Endothelial cell of umbilical vein (primary cell): ENCODE measurements around the gene DGKA.

ENCODE experiments used
- CTCF ChIP-seq, 2 donors: IDR thresholded peaks; 1 replicate in 1 of 2; 2 replicates in 1 of 2; pipeline ENCODE4 v1.5.1; 2011; ENCODE audit warnings: low read length in 2 of 2, mild to moderate bottlenecking in 2 of 2, moderate library complexity in 2 of 2, control low read depth in 1 of 2, inconsistent platforms in 1 of 2, low read depth in 1 of 2; ENCODE audit not compliant: insufficient read depth in 1 of 2; ENCODE audit errors: extremely low read depth in 1 of 2
- EZH2 ChIP-seq: IDR thresholded peaks from 2 replicates; pipeline ENCODE4 v1.6.1; 2012; ENCODE audit warnings: borderline replicate concordance, low read depth, mild to moderate bottlenecking, moderate library complexity, low read length, inconsistent platforms; ENCODE audit not compliant: severe bottlenecking
- JUN ChIP-seq: IDR thresholded peaks from 2 replicates; pipeline ENCODE4 v1.6.1; 2011; ENCODE audit warnings: borderline replicate concordance, low read depth; ENCODE audit not compliant: insufficient read length, insufficient read depth
- MAX ChIP-seq: IDR thresholded peaks from 2 replicates; pipeline ENCODE4 v1.6.1; 2011; ENCODE audit not compliant: insufficient read depth, insufficient read length
- POLR2A ChIP-seq: IDR thresholded peaks from 2 replicates; pipeline ENCODE4 v1.6.1; 2012; ENCODE audit warnings: low read depth, mild to moderate bottlenecking, control low read depth, low read length
- POLR2AphosphoS5 ChIP-seq: IDR thresholded peaks from 2 replicates; pipeline ENCODE4 v1.6.1; 2012; ENCODE audit warnings: low read depth, mild to moderate bottlenecking, control low read depth, low read length, moderate library complexity; ENCODE audit not compliant: insufficient read depth

- TF ChIP-seq POLR2A (no peak), EZH2 (no peak), POLR2AphosphoS5 (no peak), CTCF (IDR thresholded peaks at IDR 0.05; ENCODE audit: extremely low read depth in 1 of 2, insufficient read depth in 1 of 2, low read depth in 1 of 2, low read length in 2 of 2) (no peak), JUN (no peak), MAX (no peak)
These were observed 64.4 kb downstream of the DGKA start for GRCh38 chr12:55995366-55995765.
